Osteoblast (primary cell): ENCODE data around the gene TSEN34. TPM values are rescaled to one million over a fixed set of nuclear protein-coding genes. Genes with fewer than 3 reads are reported as not detected.

Source experiments
- DNase-seq: peaks from one replicate; pipeline ENCODE4 v3.0.0; 2011; ENCODE audit warnings: low spot score, mixed read lengths; ENCODE audit not compliant: insufficient read length; ENCODE audit errors: missing footprints
- H2AFZ ChIP-seq: 2 replicates; pipeline ENCODE4 v1.6.0; 2011; ENCODE audit warnings: mild to moderate bottlenecking, low read length
- H3K27ac ChIP-seq: 2 replicates; pipeline ENCODE4 v1.5.1; 2011; ENCODE audit warnings: mild to moderate bottlenecking, low read depth, low read length, moderate library complexity
- H3K27me3 ChIP-seq: 2 replicates; pipeline ENCODE4 v1.6.0; 2012; ENCODE audit warnings: mild to moderate bottlenecking, control low read depth, inconsistent platforms, low read length, moderate library complexity; ENCODE audit not compliant: insufficient read depth
- H3K36me3 ChIP-seq: 2 replicates; pipeline ENCODE4 v1.5.1; 2011; ENCODE audit warnings: mild to moderate bottlenecking, low read length, control low read depth, moderate library complexity; ENCODE audit not compliant: insufficient read depth
- H3K4me1 ChIP-seq: 2 replicates; pipeline ENCODE4 v1.5.1; 2011; ENCODE audit warnings: mild to moderate bottlenecking, low read length, control low read depth, moderate library complexity; ENCODE audit not compliant: insufficient read depth
- H3K4me2 ChIP-seq: 2 replicates; pipeline ENCODE4 v1.6.0; 2011; ENCODE audit warnings: mild to moderate bottlenecking, low read length; ENCODE audit not compliant: insufficient read depth
- H3K4me3 ChIP-seq: fragments of 200-600 bp; sonication (generic); 3 replicates; pipeline ENCODE4 v1.5.1; 2012; ENCODE audit warnings: mild to moderate bottlenecking, low read length, inconsistent platforms; ENCODE audit not compliant: insufficient read depth
- H3K79me2 ChIP-seq: 2 replicates; pipeline ENCODE4 v1.6.0; 2012; ENCODE audit warnings: mild to moderate bottlenecking, low read length, control low read depth, inconsistent platforms; ENCODE audit not compliant: insufficient read depth
- H3K9me3 ChIP-seq: 2 replicates; pipeline ENCODE4 v1.5.1; 2011; ENCODE audit warnings: low read depth, low read length, control low read depth
- H4K20me1 ChIP-seq: 2 replicates; pipeline ENCODE4 v1.6.0; 2012; ENCODE audit warnings: mild to moderate bottlenecking, low read length, control low read depth; ENCODE audit not compliant: insufficient read depth
- total RNA-seq: library from RNA; depleted of rRNA; stranded (reverse); fragments of >200 nt; gene quantifications from 2 replicates; pipeline ENCODE4 v1.2.3, GENCODE V29; 2012
- TF ChIP-seq, protein P1 (sequence below): IDR thresholded peaks from 2 replicates; pipeline ENCODE4 v1.5.1; 2011; ENCODE audit warnings: mild to moderate bottlenecking, low read depth, low read length, moderate library complexity; ENCODE audit errors: extremely low read depth

TSEN34 gene
- total RNA-seq, 1 donor: 73.1 TPM

DNA sequence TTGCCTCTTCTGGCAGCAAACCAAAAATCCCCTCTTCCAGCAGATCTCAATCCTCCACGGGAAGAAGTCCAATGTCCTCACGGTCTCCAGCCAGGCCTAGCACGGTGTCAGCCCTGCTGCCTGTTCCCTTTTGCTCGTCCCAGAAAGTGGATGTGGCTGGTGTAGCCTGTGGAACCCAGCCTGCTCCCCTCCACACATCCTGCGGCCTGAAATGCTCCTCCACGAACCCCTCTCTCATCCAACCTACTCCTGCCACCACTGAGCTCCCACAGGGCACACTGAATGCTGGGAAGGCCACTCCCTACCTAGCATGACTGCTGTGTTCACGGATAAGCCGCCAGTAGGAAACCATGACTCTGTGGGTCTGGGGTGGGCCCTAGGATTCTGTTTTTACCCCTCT, 4.8 kb upstream of the TSEN34 start:
- peaks cover 10% of the 10 kb centered on the region for H3K4me1 ChIP-seq
- H3K4me2 ChIP-seq: no peak overlapping the region
- DNase-seq: peak; percentile 34
- H3K36me3 ChIP-seq: peaks cover 18% of the 10 kb centered on the region
- no peaks in the 10 kb centered on the region for H3K27me3 ChIP-seq
- H3K4me3 ChIP-seq: no peak overlapping the region
- no peak overlapping the region for H3K27ac ChIP-seq
- H3K9me3 ChIP-seq: no peaks in the 10 kb centered on the region
- no peak overlapping the region for H2AFZ ChIP-seq
- H4K20me1 ChIP-seq: peaks cover 10% of the 10 kb centered on the region
- TF ChIP-seq, protein P1, sequence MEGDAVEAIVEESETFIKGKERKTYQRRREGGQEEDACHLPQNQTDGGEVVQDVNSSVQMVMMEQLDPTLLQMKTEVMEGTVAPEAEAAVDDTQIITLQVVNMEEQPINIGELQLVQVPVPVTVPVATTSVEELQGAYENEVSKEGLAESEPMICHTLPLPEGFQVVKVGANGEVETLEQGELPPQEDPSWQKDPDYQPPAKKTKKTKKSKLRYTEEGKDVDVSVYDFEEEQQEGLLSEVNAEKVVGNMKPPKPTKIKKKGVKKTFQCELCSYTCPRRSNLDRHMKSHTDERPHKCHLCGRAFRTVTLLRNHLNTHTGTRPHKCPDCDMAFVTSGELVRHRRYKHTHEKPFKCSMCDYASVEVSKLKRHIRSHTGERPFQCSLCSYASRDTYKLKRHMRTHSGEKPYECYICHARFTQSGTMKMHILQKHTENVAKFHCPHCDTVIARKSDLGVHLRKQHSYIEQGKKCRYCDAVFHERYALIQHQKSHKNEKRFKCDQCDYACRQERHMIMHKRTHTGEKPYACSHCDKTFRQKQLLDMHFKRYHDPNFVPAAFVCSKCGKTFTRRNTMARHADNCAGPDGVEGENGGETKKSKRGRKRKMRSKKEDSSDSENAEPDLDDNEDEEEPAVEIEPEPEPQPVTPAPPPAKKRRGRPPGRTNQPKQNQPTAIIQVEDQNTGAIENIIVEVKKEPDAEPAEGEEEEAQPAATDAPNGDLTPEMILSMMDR: no peak
- H3K79me2 ChIP-seq: peaks cover 28% of the 10 kb centered on the region

DNA sequence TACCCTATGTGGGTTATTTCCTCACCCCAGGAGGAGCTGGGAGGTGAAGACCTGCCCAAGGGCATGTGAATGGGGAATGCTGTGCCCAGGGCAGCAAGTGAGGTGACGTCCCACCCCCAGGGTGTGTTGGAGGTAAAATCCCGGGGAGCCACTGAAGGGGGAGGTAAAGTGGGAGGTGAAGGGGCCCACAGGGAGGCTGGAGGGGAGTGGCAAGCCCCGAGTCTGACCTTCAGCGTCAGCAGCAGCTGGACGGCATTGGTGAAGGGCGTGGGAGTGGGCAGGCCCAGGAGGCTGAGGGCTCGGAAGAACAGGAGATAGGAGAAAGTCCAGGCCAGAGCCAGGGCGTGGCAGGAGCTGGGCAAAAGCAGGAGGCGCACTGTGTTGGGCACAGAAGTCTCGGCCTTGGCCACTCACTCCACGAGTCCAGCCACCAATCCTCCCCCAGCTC, 4.2 kb upstream of the TSEN34 start:
- no peak overlapping the region for H3K4me3 ChIP-seq
- H3K4me2 ChIP-seq: no peak overlapping the region
- DNase-seq: peak; percentile 13
- H4K20me1 ChIP-seq: peaks cover 10% of the 10 kb centered on the region
- no peak overlapping the region for H2AFZ ChIP-seq
- H3K27ac ChIP-seq: no peak overlapping the region
- TF ChIP-seq, protein P1: no peak
- peaks cover 30% of the 10 kb centered on the region for H3K79me2 ChIP-seq
- no peaks in the 10 kb centered on the region for H3K27me3 ChIP-seq
- H3K36me3 ChIP-seq: peaks cover 18% of the 10 kb centered on the region
- peaks cover 15% of the 10 kb centered on the region for H3K4me1 ChIP-seq
- no peaks in the 10 kb centered on the region for H3K9me3 ChIP-seq

DNA sequence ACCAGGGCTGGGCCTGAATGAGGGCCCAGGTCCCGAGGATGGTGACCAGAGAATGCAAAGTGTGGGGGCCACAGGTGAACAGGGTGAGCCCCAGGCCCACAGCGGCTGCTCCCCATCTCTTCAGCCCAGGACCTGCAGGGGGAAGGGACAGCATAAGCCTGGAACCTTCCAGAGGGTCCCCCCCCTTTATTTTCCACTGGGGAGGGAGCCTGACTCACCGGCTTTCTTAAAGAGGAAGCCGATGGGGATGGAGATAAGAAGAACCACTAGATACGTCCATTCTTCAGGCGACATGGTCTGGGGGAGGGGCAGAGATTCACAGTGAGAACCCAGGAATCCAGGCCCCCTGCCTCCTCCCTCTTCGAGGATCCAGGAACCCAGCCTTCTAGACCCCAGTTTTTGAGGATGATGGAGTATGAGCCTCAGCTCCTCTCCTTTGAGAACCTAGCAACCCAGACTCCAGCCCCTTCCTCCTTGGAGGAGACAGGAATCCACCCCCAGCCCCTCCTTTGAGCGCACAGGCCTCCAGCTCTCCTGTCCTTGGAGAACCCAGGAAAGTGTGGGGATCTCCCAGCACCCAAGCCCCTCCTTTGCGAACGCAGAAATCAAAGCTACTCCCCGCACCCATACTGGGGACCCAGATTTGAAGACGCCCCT, 2.8 kb upstream of the TSEN34 start:
- no peaks in the 10 kb centered on the region for H3K9me3 ChIP-seq
- H3K27me3 ChIP-seq: no peaks in the 10 kb centered on the region
- DNase-seq: peak; percentile 95
- H4K20me1 ChIP-seq: peaks cover 10% of the 10 kb centered on the region
- peaks cover 15% of the 10 kb centered on the region for H3K36me3 ChIP-seq
- TF ChIP-seq, protein P1: no peak
- peak overlapping the region; percentile 91 for H3K4me2 ChIP-seq
- H3K4me3 ChIP-seq: peak overlapping the region; percentile 86
- peak overlapping the region; percentile 94 for H3K27ac ChIP-seq
- H3K79me2 ChIP-seq: peaks cover 44% of the 10 kb centered on the region
- no peak overlapping the region for H2AFZ ChIP-seq
- peaks cover 19% of the 10 kb centered on the region for H3K4me1 ChIP-seq

DNA sequence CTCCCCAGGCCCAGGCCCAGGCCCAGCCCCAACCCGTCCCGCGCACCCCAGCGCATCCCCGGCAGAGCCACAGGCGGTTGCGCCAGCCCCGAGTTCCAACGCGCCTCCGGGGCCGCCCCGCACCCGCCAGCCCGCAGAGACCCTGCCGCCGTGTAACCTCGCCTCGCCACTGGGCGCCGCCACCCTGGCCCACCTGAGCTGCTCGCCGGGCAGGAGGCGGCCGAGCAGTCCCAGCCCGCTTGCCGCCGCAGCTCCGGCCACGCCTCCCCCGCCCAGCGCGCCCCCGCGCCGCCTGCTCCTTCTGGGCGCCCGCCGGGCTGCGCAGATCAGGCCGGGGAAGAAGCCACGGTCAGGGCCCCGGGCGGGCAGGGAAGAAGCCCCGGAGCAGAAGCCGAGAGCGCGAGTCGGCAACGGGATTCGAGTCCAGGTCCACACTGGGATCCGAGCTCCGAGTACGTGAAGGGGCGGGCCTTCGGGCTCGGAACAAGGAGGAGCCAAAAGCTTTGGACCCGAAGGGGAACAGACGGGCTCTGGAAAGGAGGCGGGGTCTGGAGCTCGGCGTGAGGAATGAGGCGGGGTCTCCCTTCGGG, 1.9 kb upstream of the TSEN34 start, which contains the start of gene MBOAT7:
Gene MBOAT7, minus strand, starts transcription at position 436 of the 590 bp plus-strand sequence. CDS start 1,072 bp downstream, outside the sequence.
- H3K79me2 ChIP-seq: peaks cover 48% of the 10 kb centered on the region
- H3K9me3 ChIP-seq: no peaks in the 10 kb centered on the region
- peak within 1 kb of the TSS; percentile 94 for H3K27ac ChIP-seq
- H3K4me3 ChIP-seq: peak within 1 kb of the TSS; percentile 86
- H2AFZ ChIP-seq: peak within 1 kb of the TSS; percentile 89
- peaks cover 24% of the 10 kb centered on the region for H3K36me3 ChIP-seq
- peak within 1 kb of the TSS; percentile 91 for H3K4me2 ChIP-seq
- H3K27me3 ChIP-seq: no peaks in the 10 kb centered on the region
- peaks cover 10% of the 10 kb centered on the region for H4K20me1 ChIP-seq
- H3K4me1 ChIP-seq: peaks cover 19% of the 10 kb centered on the region
- peak; percentile 99 for DNase-seq
- TF ChIP-seq, protein P1: no peak
